Testis (tissue), 5 donors: ENCODE measurements around the gene TXNDC16. TPM values are rescaled to one million over a fixed set of nuclear protein-coding genes. Genes with fewer than 3 reads are reported as not detected.

Experiments
- DNase-seq: peaks from one replicate; pipeline ENCODE4 v3.0.0-alpha.2; 2019
- H3K27ac ChIP-seq, 2 donors: fragments of 200-600 bp; sonication (generic); one replicate each; pipeline ENCODE4 v1.5.1; 2019
- H3K27me3 ChIP-seq: fragments of 200-600 bp; sonication (generic); one replicate; pipeline ENCODE4 v1.5.1; 2019
- H3K36me3 ChIP-seq: fragments of 200-600 bp; sonication (generic); one replicate; pipeline ENCODE4 v1.5.1; 2017; ENCODE audit warnings: low read depth; ENCODE audit errors: missing control alignments
- H3K4me1 ChIP-seq: fragments of 200-600 bp; sonication (generic); one replicate; pipeline ENCODE4 v1.5.1; 2019
- H3K4me3 ChIP-seq, 2 donors: fragments of 200-600 bp; sonication (generic); one replicate each; pipeline ENCODE4 v1.5.1; 2017 to 2019
- H3K9me3 ChIP-seq: fragments of 200-600 bp; sonication (generic); one replicate; pipeline ENCODE4 v1.5.1; 2017
- POLR2A ChIP-seq: fragments of 450-650 bp; IDR thresholded peaks from one replicate; pipeline ENCODE4 v1.6.1; 2017; ENCODE audit warnings: antibody characterized with exemption, mild to moderate bottlenecking, moderate library complexity
- WGBS, 2 donors: methylation state at CpG; one replicate each; pipeline ENCODE4 v1.1.5; 2018; 5-methylcytosine and 5-hydroxymethylcytosine counted together
- intact Hi-C: fragments of 100-400 bp; cut with DNase I; formaldehyde crosslinking; loops from one replicate; pipeline ENCODE4 v1.15.1; 2023; ENCODE audit warnings: low total_unique reads
- long read RNA-seq, 2 donors: transcript quantifications; one replicate each; lab custom pipeline, GENCODE V29; 2026
- polyA plus RNA-seq: library from polyadenylated mRNA; stranded (reverse); fragments of 350-450 nt; fragmentation: Illumina TruSeq; extraction: RNeasy Lipid Tissue Mini Kit (QIAGEN cat#74804); gene quantifications from one replicate; pipeline ENCODE4 v1.2.3, GENCODE V29; 2014; ENCODE audit warnings: low read depth, low replicate concordance; ENCODE audit not compliant: insufficient read depth
- total RNA-seq, 2 donors: library from RNA; depleted of rRNA; stranded (reverse); fragments of >200 nt; gene quantifications; one replicate each; pipeline ENCODE4 v1.2.3, GENCODE V29; 2016
- TF ChIP-seq, protein P1 (sequence below), 3 experiments: fragments of 450-650 bp in 2 of 3; fragments of 200-600 bp in 1 of 3; sonication (generic) in 1 of 3; IDR thresholded peaks; one replicate each; pipeline ENCODE4 v1.5.1; 2016 to 2019; ENCODE audit warnings: antibody characterized with exemption in 3 of 3, mild to moderate bottlenecking in 2 of 3, moderate library complexity in 1 of 3

Gene TXNDC16, protein sequence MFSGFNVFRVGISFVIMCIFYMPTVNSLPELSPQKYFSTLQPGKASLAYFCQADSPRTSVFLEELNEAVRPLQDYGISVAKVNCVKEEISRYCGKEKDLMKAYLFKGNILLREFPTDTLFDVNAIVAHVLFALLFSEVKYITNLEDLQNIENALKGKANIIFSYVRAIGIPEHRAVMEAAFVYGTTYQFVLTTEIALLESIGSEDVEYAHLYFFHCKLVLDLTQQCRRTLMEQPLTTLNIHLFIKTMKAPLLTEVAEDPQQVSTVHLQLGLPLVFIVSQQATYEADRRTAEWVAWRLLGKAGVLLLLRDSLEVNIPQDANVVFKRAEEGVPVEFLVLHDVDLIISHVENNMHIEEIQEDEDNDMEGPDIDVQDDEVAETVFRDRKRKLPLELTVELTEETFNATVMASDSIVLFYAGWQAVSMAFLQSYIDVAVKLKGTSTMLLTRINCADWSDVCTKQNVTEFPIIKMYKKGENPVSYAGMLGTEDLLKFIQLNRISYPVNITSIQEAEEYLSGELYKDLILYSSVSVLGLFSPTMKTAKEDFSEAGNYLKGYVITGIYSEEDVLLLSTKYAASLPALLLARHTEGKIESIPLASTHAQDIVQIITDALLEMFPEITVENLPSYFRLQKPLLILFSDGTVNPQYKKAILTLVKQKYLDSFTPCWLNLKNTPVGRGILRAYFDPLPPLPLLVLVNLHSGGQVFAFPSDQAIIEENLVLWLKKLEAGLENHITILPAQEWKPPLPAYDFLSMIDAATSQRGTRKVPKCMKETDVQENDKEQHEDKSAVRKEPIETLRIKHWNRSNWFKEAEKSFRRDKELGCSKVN
- total RNA-seq (10 to 100 TPM; 15.8 to 21.5 TPM), polyA plus RNA-seq (11.9 TPM)
- long read RNA-seq, donor 1, full-length matches to known transcripts = 2 of 11 reads
- long read RNA-seq, donor 1, partial matches to known transcripts = 9 of 11 reads
- long read RNA-seq, donor 1, other reads (novel, unspliced or antisense) = 0 of 11 reads
- long read RNA-seq, donor 2 = 0 reads

DNA sequence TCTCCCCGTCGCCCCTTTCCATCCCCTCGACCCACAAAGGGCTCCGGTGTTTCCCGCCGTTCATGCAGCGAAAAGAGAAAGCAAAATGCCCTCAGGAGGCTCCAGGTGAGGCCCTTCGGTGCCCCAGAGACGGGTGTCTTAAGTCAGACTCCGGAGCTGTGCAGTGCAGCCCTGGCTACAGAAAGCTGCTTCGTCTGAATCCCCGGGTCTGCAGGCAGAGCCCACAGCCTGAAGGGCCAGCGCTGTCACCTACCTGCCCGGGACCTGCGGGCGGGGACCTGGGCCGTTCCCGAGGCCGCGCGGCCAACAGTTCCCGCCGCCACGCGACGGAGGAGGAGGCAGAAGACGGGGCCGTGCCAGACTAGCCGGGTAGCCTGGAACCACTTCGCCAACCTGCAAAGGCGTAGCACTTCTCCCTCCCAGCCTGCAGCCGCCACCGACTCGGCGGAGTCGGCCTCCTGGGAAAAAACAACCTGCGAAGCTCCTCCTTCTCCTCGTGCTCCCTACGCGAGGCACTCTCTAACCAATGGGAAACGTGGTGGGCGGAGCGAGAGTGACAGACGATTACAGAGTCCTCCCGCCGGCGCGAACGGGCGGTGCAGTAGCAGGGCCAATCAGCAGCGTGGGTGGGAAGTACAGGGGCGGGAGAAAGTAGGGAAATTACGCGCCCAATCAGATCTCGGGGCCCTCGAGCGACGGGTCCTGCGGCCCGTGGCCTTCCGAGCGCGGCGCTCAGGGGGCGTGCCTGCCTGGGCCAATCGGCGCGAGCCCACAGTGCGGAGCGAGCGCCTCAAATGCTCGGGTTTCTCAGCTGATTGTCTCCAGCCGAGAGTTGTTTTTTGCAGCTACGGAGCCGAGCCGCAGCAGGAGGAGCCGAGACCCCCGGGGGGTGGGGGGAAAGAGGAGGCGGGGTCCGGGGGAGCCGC is at the start of gene TXNDC16, which contains the start of gene GPR137C:
Gene TXNDC16, minus strand, starts transcription at position 443 of the 926 bp plus-strand sequence. CDS start 8,948 bp downstream, outside the sequence.
Gene GPR137C, plus strand, starts transcription at position 774 of the 926 bp plus-strand sequence. CDS start 312 bp downstream, outside the sequence.
- no peaks in the 10 kb centered on the region for H3K27me3 ChIP-seq
- H3K4me3 ChIP-seq = peak within 1 kb of the TSS; percentile 73 to 75
- DNase-seq = peak; percentile 100
- WGBS, 2 donors = 0% methylated on average over 42 to 75 of the region's 81 CpGs
- TF ChIP-seq, protein P1, sequence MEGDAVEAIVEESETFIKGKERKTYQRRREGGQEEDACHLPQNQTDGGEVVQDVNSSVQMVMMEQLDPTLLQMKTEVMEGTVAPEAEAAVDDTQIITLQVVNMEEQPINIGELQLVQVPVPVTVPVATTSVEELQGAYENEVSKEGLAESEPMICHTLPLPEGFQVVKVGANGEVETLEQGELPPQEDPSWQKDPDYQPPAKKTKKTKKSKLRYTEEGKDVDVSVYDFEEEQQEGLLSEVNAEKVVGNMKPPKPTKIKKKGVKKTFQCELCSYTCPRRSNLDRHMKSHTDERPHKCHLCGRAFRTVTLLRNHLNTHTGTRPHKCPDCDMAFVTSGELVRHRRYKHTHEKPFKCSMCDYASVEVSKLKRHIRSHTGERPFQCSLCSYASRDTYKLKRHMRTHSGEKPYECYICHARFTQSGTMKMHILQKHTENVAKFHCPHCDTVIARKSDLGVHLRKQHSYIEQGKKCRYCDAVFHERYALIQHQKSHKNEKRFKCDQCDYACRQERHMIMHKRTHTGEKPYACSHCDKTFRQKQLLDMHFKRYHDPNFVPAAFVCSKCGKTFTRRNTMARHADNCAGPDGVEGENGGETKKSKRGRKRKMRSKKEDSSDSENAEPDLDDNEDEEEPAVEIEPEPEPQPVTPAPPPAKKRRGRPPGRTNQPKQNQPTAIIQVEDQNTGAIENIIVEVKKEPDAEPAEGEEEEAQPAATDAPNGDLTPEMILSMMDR (IDR thresholded peaks at IDR 0.05) = no peak
- TF ChIP-seq POLR2A = peak; percentile 94
- H3K4me1 ChIP-seq = peaks cover 21% of the 10 kb centered on the region
- no peaks in the 10 kb centered on the region for H3K36me3 ChIP-seq
- intact Hi-C loops = no loop called here
- H3K9me3 ChIP-seq = no peaks in the 10 kb centered on the region
- H3K27ac ChIP-seq = peak within 1 kb of the TSS; percentile 89 to 93

DNA sequence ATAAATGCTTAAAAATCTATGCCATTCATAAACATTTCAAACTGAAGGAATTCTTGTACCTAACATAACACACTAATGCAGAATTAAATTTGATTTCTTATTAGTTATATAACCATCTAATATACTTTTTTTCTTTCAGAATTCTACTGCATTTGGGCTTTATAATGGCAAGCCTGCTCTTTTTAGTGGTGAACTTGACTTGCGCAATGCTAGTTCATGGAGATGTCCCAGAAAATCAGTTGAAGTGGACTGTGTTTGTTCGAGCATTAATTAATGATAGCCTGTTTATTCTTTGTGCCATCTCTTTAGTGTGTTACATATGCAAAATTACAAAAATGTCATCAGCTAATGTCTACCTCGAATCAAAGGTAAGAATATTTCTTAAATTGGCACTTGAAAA is 47.7 kb upstream of the TXNDC16 start:
- H3K9me3 ChIP-seq = no peaks in the 10 kb centered on the region
- intact Hi-C loops = no loop called here

DNA sequence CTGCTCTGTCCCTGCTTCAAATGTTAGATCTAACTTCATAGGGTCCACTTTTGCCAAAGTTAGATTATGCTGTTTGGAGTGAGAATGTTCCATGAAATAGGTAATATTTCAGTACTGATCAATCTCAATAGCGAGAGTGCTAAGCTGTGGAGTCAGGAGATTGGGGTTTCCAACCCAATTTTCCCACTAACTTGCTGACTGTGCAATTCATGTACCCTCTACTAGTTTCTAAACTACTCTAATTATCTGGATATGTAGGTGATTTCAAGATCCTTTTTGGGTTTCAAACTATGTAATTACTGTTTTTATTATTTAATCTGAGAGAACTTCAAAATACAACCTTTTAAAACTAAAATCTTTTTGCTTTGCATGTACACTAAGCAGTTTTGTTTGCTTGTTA is 46.3 kb upstream of the TXNDC16 start:
- Histone ChIP-seq H3K4me1 (no peaks in the 10 kb centered on the region), H3K27me3 (no peaks in the 10 kb centered on the region), H3K4me3 (no peak overlapping the region), H3K36me3 (no peaks in the 10 kb centered on the region), H3K27ac (no peak overlapping the region), H3K9me3 (no peaks in the 10 kb centered on the region)
- WGBS, 2 donors = 96% methylated on average over 1 of the region's 1 CpG
- intact Hi-C loops = no loop called here
- TF ChIP-seq, protein P1 (IDR thresholded peaks at IDR 0.05) = no peak
- no peak for TF ChIP-seq POLR2A
- no peak for DNase-seq

More for the DNA sequence above, 47.7 kb upstream of the TXNDC16 start:
- WGBS, 2 donors = 93 to 96% methylated on average over 3 of the region's 3 CpGs
- H3K36me3 ChIP-seq = no peaks in the 10 kb centered on the region
- no peak for TF ChIP-seq POLR2A
- TF ChIP-seq, protein P1 (IDR thresholded peaks at IDR 0.05) = no peak
- H3K4me3 ChIP-seq = no peak overlapping the region
- H3K27me3 ChIP-seq = no peaks in the 10 kb centered on the region
- no peak overlapping the region for H3K27ac ChIP-seq
- no peak for DNase-seq
- no peaks in the 10 kb centered on the region for H3K4me1 ChIP-seq

DNA sequence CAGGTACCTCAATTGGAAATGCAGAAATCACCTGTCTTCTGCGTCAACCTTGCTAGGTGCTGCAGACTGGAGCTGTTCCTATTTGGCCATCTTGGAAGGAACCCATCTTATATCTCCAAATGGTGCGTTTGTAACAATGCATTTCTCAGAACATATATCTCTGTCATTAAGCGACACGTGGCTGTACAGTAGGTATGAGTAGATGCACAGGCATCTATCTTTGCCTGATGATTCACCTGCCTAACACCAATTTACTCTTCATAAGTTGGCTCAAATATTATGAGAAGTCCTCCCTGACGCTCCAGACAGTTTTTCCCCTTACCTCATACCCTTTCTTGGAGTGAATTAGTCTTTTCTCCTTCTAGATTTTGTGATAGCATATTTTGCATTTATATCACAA is 44.6 kb upstream of the TXNDC16 start:
- H3K4me3 ChIP-seq = no peak overlapping the region
- no peaks in the 10 kb centered on the region for H3K9me3 ChIP-seq
- WGBS, 2 donors = 97 to 98% methylated on average over 5 of the region's 5 CpGs
- no peak for DNase-seq
- TF ChIP-seq POLR2A = no peak
- TF ChIP-seq, protein P1 (IDR thresholded peaks at IDR 0.05) = no peak
- no peak overlapping the region for H3K27ac ChIP-seq
- no peaks in the 10 kb centered on the region for H3K27me3 ChIP-seq
- no peaks in the 10 kb centered on the region for H3K4me1 ChIP-seq
- intact Hi-C loops = no loop called here
- no peaks in the 10 kb centered on the region for H3K36me3 ChIP-seq
